OCI-LY1 (cell line): ENCODE measurements around the gene GMPR.

Experiments
- EZH2 ChIP-seq: fragments of 200-600 bp; sonication (generic), shearing (Covaris generic); IDR thresholded peaks from 2 replicates; pipeline ENCODE4 v1.8.0; 2017; ENCODE audit warnings: borderline replicate concordance, mixed run types, mild to moderate bottlenecking, antibody characterized with exemption, low read length, moderate library complexity, mixed read lengths
- TF ChIP-seq, protein P1 (sequence below): fragments of 200-600 bp; sonication (generic), shearing (Covaris generic); IDR thresholded peaks from 2 replicates; pipeline ENCODE4 v1.5.1; 2017; ENCODE audit warnings: mild to moderate bottlenecking, antibody characterized with exemption, low read length, moderate library complexity, mixed read lengths

DNA sequence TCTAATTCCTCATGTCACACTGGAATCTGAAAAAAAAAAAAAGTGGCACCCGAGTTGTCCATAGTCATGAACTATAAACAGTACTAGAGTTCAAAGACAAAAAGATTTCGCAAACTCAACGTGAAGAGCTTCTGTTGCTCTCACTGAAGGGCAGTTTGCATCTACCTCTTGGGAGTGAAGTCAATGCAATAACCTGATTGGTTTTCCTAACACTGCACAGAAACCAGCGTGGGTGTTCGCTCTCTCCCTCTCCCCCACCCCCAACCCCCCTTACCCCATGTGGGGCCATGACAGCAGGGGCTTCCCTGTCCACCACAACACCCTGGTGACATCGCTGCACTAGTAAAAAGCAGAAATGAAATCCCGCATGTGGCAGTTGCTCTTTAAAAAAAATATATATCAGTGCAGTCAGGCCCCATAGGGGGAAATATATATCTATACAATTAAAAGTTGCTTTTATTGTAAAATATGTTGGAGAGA lies 66.9 kb downstream of the GMPR start:
- no peak for TF ChIP-seq EZH2
- TF ChIP-seq, protein P1, sequence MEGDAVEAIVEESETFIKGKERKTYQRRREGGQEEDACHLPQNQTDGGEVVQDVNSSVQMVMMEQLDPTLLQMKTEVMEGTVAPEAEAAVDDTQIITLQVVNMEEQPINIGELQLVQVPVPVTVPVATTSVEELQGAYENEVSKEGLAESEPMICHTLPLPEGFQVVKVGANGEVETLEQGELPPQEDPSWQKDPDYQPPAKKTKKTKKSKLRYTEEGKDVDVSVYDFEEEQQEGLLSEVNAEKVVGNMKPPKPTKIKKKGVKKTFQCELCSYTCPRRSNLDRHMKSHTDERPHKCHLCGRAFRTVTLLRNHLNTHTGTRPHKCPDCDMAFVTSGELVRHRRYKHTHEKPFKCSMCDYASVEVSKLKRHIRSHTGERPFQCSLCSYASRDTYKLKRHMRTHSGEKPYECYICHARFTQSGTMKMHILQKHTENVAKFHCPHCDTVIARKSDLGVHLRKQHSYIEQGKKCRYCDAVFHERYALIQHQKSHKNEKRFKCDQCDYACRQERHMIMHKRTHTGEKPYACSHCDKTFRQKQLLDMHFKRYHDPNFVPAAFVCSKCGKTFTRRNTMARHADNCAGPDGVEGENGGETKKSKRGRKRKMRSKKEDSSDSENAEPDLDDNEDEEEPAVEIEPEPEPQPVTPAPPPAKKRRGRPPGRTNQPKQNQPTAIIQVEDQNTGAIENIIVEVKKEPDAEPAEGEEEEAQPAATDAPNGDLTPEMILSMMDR, result no peak
